Measurements from ENCODE around the gene PRRC1. TPM values are rescaled to one million over a fixed set of nuclear protein-coding genes. Genes with fewer than 3 reads are reported as not detected.

Gene PRRC1
- total and polyA plus RNA-seq, 9 of the 15 experiments (the other 6 are each of a cell fraction or from before 2014, with no cell fraction given): 23.4 to 68.7 (median 43.9) TPM

- TF ChIP-seq TFE3 (CRISPR knock-in tag; IDR thresholded peaks at IDR 0.05) (no peak), ZBTB11 (CRISPR knock-in tag; IDR thresholded peaks at IDR 0.05) (no peak), E2F8 (IDR thresholded peaks at IDR 0.05; ENCODE audit: low read depth, partially characterized antibody) (no peak), KLF13 (tag; IDR thresholded peaks at IDR 0.05; ENCODE audit: borderline replicate concordance, low read depth) (no peak), THRAP3 (IDR thresholded peaks at IDR 0.05; ENCODE audit: borderline replicate concordance) (no peak), SAFB2 (IDR thresholded peaks at IDR 0.05; ENCODE audit: borderline replicate concordance, low read depth, low read length, severe bottlenecking) (no peak), ZFP30 (CRISPR knock-in tag; IDR thresholded peaks at IDR 0.05; ENCODE audit: borderline replicate concordance) (no peak), ZNF282 (CRISPR knock-in tag; IDR thresholded peaks at IDR 0.05) (no peak)
These were observed 31.0 kb upstream of the PRRC1 start (continued) for GRCh38 chr5:127486471-127486870.

Data from K562 (cell line).